HUES48 (cell line): ENCODE data around the gene AK2.
"Not testable (repeated sequence)": the region's sequence is repeated elsewhere in the genome, so short reads cannot be mapped to it uniquely, and the experiment has no call there.

ENCODE experiments used
- H3K27ac ChIP-seq: one replicate; pipeline ENCODE4 v1.7.0; 2013; ENCODE audit warnings: low read depth, low read length, inconsistent platforms
- H3K27me3 ChIP-seq: 2 replicates; pipeline ENCODE4 v1.6.1; 2013; ENCODE audit warnings: mild to moderate bottlenecking, low read length; ENCODE audit not compliant: control insufficient read depth, insufficient read depth
- H3K36me3 ChIP-seq: 2 replicates; pipeline ENCODE4 v1.6.1; 2013; ENCODE audit warnings: low read length; ENCODE audit not compliant: control insufficient read depth, insufficient read depth
- H3K4me1 ChIP-seq: 2 replicates; pipeline ENCODE4 v1.6.1; 2013; ENCODE audit warnings: mild to moderate bottlenecking, low read length; ENCODE audit not compliant: control insufficient read depth, insufficient read depth
- H3K4me3 ChIP-seq: 2 replicates; pipeline ENCODE4 v1.5.1; 2013; ENCODE audit warnings: mild to moderate bottlenecking, low read depth, low read length
- H3K9ac ChIP-seq: 2 replicates; pipeline ENCODE4 v1.6.1; 2013; ENCODE audit warnings: mild to moderate bottlenecking, low read depth, low read length, moderate library complexity
- H3K9me3 ChIP-seq: 2 replicates; pipeline ENCODE4 v1.6.1; 2013; ENCODE audit warnings: low read length; ENCODE audit not compliant: control insufficient read depth, insufficient read depth

The AK2 gene

DNA sequence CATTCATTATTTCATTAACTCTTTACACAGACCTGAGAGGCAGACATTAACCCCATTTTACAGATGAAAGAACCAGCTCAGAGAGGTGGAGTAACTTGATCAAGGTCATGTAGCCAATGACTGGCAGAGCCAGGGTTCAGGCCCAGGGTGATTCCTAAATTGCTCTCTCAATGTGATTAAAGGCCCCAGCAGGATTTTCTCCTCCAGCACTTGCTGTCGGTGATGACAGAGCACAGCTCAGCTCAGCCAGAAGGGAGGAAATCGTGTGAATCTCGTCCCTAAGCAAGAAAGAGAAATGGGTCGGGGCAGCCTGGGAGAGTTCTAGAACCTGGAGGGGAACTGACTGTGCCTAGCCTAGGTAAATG lies 52.6 kb downstream of the AK2 start:
- no peak overlapping the region for H3K4me3 ChIP-seq
- H3K9ac ChIP-seq, result no peak overlapping the region
- peak overlapping the region; percentile 49 for H3K27ac ChIP-seq

GRCh38 chr1:32983020-32983419 lies 53.7 kb downstream of the AK2 start:
- H3K4me3 ChIP-seq, result no peak overlapping the region
- H3K9me3 ChIP-seq, result no peaks in the 10 kb centered on the region
- no peaks in the 10 kb centered on the region for H3K36me3 ChIP-seq
- H3K27ac ChIP-seq, result no peak overlapping the region
- H3K4me1 ChIP-seq, result peaks cover 24% of the 10 kb centered on the region
- no peak overlapping the region for H3K9ac ChIP-seq
- H3K27me3 ChIP-seq, result peaks cover 11% of the 10 kb centered on the region

More for the DNA sequence above, 52.6 kb downstream of the AK2 start:
- Histone ChIP-seq H3K36me3 (no peaks in the 10 kb centered on the region), H3K27me3 (peaks cover 11% of the 10 kb centered on the region), H3K9me3 (no peaks in the 10 kb centered on the region), H3K4me1 (peaks cover 24% of the 10 kb centered on the region)

DNA sequence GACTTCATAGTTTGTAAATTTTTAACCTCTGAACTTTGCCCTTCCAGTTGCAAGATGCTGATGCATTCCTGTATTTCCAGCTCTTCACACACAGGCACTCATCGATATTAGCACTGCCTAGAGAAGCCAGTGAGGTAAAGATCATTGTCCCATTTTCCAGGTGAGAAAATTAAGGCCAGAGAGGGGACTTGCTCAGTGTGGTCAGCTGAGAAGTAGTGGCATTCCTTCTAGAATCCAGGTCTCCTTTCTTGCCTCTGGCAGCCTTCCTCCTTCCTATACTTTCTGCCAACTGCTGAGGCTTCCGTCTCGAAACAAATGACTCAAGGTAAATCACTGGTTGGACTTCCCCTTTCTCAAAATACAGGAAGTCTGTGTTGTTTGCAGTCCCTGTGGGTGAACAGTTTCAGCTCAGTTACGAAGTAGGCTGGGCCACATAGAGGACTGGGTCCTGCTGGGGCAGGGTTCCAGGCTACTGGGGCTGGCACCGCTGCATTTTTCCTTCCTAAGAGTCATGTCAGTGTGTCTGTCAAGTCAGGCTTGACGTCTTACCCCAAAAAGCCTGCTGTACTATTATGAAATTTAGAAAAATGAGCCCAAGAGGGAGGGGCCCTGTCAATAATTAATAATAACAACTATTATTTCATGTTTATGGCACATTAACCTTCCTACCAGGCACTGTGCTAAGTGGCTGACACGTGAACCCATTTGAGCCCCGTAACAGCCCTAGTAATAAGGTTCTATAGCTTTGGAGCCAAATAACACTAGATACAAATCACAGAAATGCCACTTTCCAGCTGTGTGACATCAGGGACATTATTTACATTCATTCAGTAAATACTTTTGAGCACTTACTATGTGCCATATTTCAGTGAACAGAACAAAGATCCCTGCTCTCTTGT lies 55.4 kb downstream of the AK2 start:
- peaks cover 11% of the 10 kb centered on the region for H3K27me3 ChIP-seq
- H3K36me3 ChIP-seq, result no peaks in the 10 kb centered on the region
- H3K27ac ChIP-seq, result peak overlapping the region; percentile 69
- H3K9me3 ChIP-seq, result no peaks in the 10 kb centered on the region
- no peak overlapping the region for H3K4me3 ChIP-seq
- peaks cover 24% of the 10 kb centered on the region for H3K4me1 ChIP-seq
- H3K9ac ChIP-seq, result no peak overlapping the region

DNA sequence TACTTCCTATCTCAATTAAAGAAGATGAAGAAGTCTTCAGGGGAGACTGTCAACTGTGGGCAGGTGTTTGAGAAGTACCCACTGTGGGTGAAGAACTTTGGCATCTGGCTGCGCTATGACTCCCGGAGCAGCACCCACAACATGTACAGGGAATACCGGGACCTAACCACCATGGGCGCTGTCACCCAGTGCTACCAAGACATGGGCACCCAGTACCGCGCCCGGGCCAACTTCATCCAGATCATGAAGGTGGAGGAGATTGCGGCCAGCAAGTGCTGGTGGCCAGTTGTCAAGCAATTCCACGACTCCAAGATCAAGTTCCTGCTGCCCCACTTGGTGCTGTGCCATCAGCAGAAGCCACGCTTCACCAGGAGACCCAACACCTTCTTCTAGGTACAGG lies 56.6 kb downstream of the AK2 start:
- H3K9ac ChIP-seq, result no peak overlapping the region

DNA sequence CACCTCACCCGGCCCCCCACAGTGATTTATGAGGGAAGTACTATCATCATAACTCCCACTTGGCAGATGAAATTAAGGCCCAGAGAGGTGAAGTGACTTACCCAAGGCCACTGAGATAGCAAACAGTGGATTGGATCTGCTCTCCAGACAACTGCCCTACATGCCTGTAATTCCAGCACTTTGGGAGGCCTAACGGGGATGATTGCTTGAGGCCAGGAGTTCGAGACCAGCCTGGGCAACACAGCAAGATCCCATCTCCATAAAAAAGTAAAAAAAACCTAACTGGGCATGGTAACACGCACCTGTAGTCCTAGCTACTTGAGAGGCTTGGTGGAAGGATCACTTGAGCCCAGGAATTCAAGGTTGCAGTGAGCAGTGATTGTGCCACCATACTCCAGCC lies 57.8 kb downstream of the AK2 start:
- H3K27me3 ChIP-seq, result peaks cover 11% of the 10 kb centered on the region
- peaks cover 14% of the 10 kb centered on the region for H3K4me1 ChIP-seq
- H3K27ac ChIP-seq, result no peak overlapping the region
- no peak overlapping the region for H3K9ac ChIP-seq
- no peaks in the 10 kb centered on the region for H3K36me3 ChIP-seq
- no peak overlapping the region for H3K4me3 ChIP-seq
- H3K9me3 ChIP-seq, result no peaks in the 10 kb centered on the region

More for the DNA sequence above, 56.6 kb downstream of the AK2 start:
- peaks cover 24% of the 10 kb centered on the region for H3K4me1 ChIP-seq
- peaks cover 11% of the 10 kb centered on the region for H3K27me3 ChIP-seq
- H3K9me3 ChIP-seq, result no peaks in the 10 kb centered on the region
- H3K4me3 ChIP-seq, result no peak overlapping the region
- peak overlapping the region; percentile 15 for H3K27ac ChIP-seq
- no peaks in the 10 kb centered on the region for H3K36me3 ChIP-seq

DNA sequence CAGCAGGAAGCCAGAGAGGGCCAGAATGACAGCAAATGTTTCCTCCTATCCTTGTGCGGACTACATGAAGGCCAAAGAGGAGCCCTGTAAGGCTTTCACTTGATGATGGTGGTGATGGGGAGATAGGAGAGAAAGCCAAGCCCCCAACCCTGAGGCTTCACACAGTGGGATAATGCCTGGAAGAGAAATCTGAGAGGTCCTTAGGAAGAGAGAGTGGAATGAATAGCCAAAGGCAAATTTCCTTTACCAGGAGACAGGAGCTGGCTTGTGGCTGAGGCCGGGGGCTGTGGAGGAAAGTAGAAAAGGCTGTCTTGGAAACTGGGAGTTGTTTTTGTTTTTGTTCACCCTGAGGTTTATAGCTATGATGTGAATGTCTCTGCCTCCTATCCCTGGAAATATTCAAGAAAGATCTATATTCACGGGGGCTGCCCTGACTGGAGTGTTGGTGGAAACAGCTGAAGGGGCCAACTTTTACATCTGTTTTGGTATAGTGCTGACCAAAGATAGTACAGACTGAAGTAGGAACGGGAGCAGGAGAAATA lies 59.1 kb downstream of the AK2 start:
- H3K4me1 ChIP-seq, result peaks cover 15% of the 10 kb centered on the region
- no peaks in the 10 kb centered on the region for H3K9me3 ChIP-seq
- H3K4me3 ChIP-seq, result no peak overlapping the region
- peak overlapping the region; percentile 27 for H3K27ac ChIP-seq
- no peaks in the 10 kb centered on the region for H3K36me3 ChIP-seq
- no peak overlapping the region for H3K9ac ChIP-seq
- peaks cover 9% of the 10 kb centered on the region for H3K27me3 ChIP-seq

DNA sequence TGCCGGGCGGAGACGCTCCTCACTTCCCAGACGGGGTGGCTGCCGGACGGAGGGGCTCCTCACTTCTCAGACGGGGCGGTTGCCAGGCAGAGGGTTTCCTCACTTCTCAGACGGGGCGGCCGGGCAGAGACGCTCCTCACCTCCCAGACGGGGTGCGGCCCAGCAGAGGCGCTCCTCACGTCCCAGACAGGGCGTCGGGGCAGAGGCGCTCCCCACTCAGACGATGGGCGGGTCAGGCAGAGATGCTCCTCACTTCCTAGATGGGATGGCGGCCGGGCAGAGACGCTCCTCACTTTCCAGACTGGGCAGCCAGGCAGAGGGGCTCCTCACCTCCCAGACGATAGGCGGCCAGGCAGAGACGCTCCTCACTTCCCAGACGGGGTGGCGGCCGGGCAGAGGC lies 61.6 kb downstream of the AK2 start:
- H3K9ac ChIP-seq, H3K9me3 ChIP-seq, H3K36me3 ChIP-seq, H3K27ac ChIP-seq, H3K4me1 ChIP-seq, H3K4me3 ChIP-seq: not testable (repeated sequence)
- peaks cover 28% of the 10 kb centered on the region for H3K27me3 ChIP-seq

- H3K4me1 ChIP-seq, H3K9ac ChIP-seq, H3K9me3 ChIP-seq, H3K27ac ChIP-seq, H3K36me3 ChIP-seq: not testable (repeated sequence)
- H3K4me3 ChIP-seq, result peak overlapping the region; percentile 64; the same call in 1 of the 2 replicates
- peaks cover 25% of the 10 kb centered on the region for H3K27me3 ChIP-seq
Measured at GRCh38 chr1:32973458-32973857, 63.2 kb downstream of the AK2 start.

DNA sequence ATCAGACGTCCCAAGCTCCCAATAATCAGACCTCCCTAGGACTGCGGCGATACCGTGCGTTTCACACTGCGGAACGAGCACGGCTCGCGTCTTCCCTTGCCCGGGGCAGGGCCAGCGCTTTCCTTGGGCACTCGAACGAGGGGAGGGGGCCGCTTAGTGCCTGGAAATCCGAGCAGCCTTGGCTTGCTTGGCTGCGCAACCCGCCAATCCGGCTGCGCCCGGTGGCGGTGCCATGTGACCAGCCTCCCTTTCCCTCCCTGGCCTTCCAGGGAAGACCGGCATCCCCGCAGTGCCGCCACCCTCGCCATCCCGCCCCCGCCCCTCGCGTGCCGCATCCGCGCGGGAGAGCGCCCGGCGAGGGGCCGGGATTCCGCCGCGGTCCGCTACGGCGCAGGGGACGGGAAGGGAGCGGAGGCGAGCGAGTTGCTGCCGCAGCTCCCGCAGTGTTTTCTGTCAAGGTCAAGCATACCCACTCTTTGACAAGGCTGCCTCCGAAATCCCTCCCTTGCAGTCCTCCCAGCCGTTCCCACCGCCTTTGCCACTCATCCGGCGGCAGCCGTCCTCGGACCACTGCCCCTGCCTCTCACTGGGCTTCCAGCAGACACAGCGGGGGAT lies 63.8 kb downstream of the AK2 start:
- no peaks in the 10 kb centered on the region for H3K9me3 ChIP-seq
- H3K27ac ChIP-seq, result peak overlapping the region; percentile 33
- peak overlapping the region; percentile 38 for H3K9ac ChIP-seq
- peaks cover 3% of the 10 kb centered on the region; the same call in 1 of the 2 replicates for H3K4me1 ChIP-seq
- peaks cover 30% of the 10 kb centered on the region for H3K27me3 ChIP-seq
- no peaks in the 10 kb centered on the region for H3K36me3 ChIP-seq
- peak overlapping the region; percentile 64 for H3K4me3 ChIP-seq

GRCh38 chr1:32971576-32971975 lies 65.1 kb downstream of the AK2 start:
- Histone ChIP-seq H3K4me1 (peaks cover 3% of the 10 kb centered on the region; the same call in 1 of the 2 replicates), H3K9ac (no peak overlapping the region), H3K27me3 (peaks cover 44% of the 10 kb centered on the region), H3K9me3 (no peaks in the 10 kb centered on the region), H3K4me3 (no peak overlapping the region), H3K27ac (no peak overlapping the region), H3K36me3 (no peaks in the 10 kb centered on the region)

- no peaks in the 10 kb centered on the region for H3K9me3 ChIP-seq
- peaks cover 44% of the 10 kb centered on the region for H3K27me3 ChIP-seq
- peaks cover 3% of the 10 kb centered on the region; the same call in 1 of the 2 replicates for H3K4me1 ChIP-seq
- H3K4me3 ChIP-seq, result no peak overlapping the region
- no peak overlapping the region for H3K9ac ChIP-seq
- H3K27ac ChIP-seq, result no peak overlapping the region
- no peaks in the 10 kb centered on the region for H3K36me3 ChIP-seq
Measured at GRCh38 chr1:32971156-32971555, 65.5 kb downstream of the AK2 start.
